Measurements from ENCODE around the gene ERCC3.

DNA sequence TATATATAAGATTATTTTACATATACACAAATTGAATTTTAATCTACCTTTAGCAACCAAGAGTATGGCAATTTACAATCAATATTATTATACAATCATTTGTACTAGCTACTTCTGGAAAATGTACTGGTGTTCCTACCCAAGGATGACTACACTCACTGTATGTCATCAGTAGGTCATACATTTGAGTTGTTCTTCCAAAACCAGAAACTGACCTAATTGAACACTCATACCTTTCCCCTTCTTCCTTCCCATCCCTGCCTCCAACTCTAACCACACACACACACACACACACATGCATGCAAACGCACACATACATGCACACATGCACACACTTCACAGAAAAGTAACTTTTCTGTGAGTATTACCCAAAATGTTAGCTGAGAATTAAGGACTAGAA lies 8.2 kb upstream of the ERCC3 start:
- TF ChIP-seq CTCF (IDR thresholded peaks at IDR 0.05) (no peak), POLR2A (IDR thresholded peaks at IDR 0.05) (no peak), POLR2AphosphoS5 (IDR thresholded peaks at IDR 0.05) (no peak), EP300 (IDR thresholded peaks at IDR 0.05) (no peak)

Measured in gastroesophageal sphincter (tissue), 3 donors.